Stimulated activated CD8-positive, alpha-beta memory T cell treated with anti-CD3 and anti-CD28 coated beads, Interleukin-15, amount 100 ng/mL, for 1 hour (primary cell): ENCODE results near the gene ELOVL7.
"Not testable (repeated sequence)": the region's sequence is repeated elsewhere in the genome, so short reads cannot be mapped to it uniquely, and the experiment has no call there.

Experiments
- DNase-seq: peaks from one replicate; pipeline ENCODE4 v3.0.0-alpha.2; 2020; ENCODE audit warnings: low read depth

The ELOVL7 gene

DNA sequence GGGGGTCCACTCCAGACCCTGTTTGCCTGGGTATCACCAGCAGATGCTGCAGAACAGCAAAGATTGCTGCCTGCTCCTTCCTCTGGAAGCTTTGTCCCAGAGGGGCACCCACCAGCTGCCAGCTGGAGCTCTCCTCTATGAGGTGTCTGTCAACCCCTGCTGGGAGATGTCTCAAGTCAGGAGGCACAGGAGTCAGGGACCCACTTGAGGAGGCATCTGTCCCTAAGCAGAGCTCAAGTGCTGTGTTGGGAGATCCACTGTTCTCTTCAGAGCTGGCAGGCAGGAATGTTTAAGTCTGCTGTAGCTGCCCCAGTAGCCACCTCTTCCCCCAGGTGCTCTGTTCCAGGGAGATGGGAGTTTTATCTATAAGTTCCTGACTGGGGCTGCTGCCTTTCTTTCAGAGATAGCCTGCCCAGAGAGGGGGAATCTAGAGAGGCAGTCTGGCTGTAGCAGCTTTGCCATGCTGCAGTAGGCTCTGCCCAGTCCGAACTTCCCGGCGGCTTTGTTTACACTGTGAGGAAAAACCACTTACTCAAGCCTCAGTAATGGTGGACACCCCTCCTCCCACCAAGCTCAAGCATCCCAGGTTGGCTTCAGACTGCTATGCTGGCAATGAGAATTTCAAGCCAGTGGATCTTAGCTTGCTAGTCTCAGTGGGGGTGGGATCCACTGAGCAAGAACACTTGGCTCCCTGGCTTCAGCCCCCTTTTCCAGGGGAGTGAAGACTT lies 128.7 kb downstream of the ELOVL7 start:
- DNase-seq, result not testable (repeated sequence)

- DNase-seq, result no peak
Observed at GRCh38 chr5:60712950-60713349, 131.1 kb downstream of the ELOVL7 start.

DNA sequence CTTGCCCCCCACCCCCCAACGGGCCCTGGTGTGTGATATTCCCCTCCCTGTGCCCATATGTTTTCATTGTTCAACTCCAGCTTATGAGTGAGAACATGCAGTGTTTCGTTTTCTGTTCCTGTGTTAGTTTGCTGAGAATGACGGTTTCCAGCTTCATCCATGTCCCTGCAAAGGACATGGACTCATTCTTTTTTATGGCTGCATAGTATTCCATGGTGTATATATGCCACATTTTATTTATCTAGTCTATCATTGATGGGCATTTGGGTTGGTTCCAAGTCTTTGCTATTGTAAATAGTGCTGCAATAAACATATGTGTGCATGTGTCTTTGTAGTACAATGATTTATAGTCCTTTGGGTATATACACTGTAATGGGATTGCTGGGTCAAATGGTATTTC lies 132.2 kb downstream of the ELOVL7 start:
- DNase-seq, result not testable (repeated sequence)

GRCh38 chr5:60710362-60710761 lies 133.7 kb downstream of the ELOVL7 start:
- DNase-seq, result no peak

DNA sequence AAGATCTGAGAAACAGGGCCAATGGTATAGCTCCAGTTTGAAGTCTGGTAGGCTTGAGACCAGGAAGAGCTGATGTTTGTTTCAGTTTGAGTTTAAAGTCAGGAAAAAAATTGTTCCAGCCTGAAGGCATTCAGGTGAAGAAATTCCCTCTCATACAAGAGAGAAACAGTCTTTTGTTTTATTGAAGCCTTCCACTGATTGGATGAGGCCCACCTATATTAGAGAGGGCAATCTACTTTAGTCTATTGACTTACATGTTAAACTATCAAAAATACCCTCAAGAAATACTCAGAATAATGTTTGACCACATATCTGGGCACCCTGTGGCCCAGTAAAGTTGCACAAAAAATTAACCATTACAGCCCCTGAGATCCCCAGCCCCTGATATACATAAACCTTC lies 138.9 kb downstream of the ELOVL7 start:
- no peak for DNase-seq

DNA sequence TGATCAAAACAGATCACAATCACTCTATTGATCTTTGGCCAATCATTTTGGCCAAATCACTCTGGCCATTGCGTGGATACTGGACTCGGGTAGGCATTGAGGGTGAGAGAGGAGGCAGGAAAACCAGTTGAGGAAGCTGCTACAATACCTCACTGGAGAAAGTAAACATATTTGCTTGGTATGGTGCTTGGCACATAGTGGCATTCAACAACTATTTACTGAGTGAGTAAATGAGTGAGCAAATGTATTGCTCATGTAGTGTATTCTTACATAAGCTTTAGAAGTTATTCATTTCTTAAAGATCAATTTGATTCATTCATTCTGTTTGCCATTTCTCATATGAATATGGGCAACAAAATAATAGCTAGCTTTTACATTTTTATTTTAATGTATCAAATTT lies 140.1 kb downstream of the ELOVL7 start:
- no peak for DNase-seq
